Activated B cell treated with CpG ODN at 0.5 μM for 24 hours (primary cell): ENCODE results near the gene CTNNBL1. TPM values are rescaled to one million over a fixed set of nuclear protein-coding genes. Genes with fewer than 3 reads are reported as not detected.

Experiments used
- ATAC-seq: fragments of 200-7000 bp; cut with Tn5 transposase; one replicate; pipeline ENCODE4 v1.10.0; 2021; ENCODE audit warnings: low read depth, mild to moderate bottlenecking, moderate library complexity
- CTCF ChIA-PET: fragments of 350-600 bp; sonication (Branson Sonifier 250); formaldehyde crosslinking; loops from one replicate; lab custom pipeline; 2021; ENCODE audit warnings: antibody characterized with exemption; lab: Charles Lee
- POLR2A ChIA-PET: fragments of 350-600 bp; sonication (Branson Sonifier 250); formaldehyde crosslinking; loops from one replicate; lab custom pipeline; 2021; ENCODE audit warnings: antibody characterized with exemption; lab: Charles Lee
- DNase-seq: peaks from one replicate; pipeline ENCODE4 v3.0.0; 2022
- H3K27ac Mint-ChIP-seq: one replicate; pipeline ENCODE4 v1.8.0; 2020; ENCODE audit warnings: mixed read lengths
- H3K27me3 Mint-ChIP-seq: one replicate; pipeline ENCODE4 v1.8.0; 2021; ENCODE audit warnings: mixed read lengths
- H3K36me3 Mint-ChIP-seq: one replicate; pipeline ENCODE4 v1.8.0; 2021; ENCODE audit warnings: low read depth, mixed read lengths
- H3K4me1 Mint-ChIP-seq: one replicate; pipeline ENCODE4 v1.8.0; 2021; ENCODE audit warnings: mixed read lengths
- H3K4me3 Mint-ChIP-seq: one replicate; pipeline ENCODE4 v1.8.0; 2020; ENCODE audit warnings: mild to moderate bottlenecking, mixed read lengths
- H3K9me3 Mint-ChIP-seq: one replicate; pipeline ENCODE4 v1.8.0; 2020; ENCODE audit warnings: mixed read lengths
- CTCF ChIP-seq: fragments of 200-600 bp; IDR thresholded peaks from one replicate; pipeline ENCODE4 v1.8.0; 2022; ENCODE audit warnings: antibody characterized with exemption, mild to moderate bottlenecking
- intact Hi-C: fragments of 100-400 bp; cut with micrococcal nuclease; formaldehyde crosslinking; loops from one replicate; pipeline ENCODE4 v1.15.1; 2024
- total RNA-seq: library from RNA; stranded (reverse); gene quantifications from 2 replicates; pipeline ENCODE4 v1.2.3, GENCODE V29; 2022

CTNNBL1 gene
- total RNA-seq, 1 donor from 2014 or later = 102 TPM

GRCh38 chr20:37878835-37879599 is 185.2 kb downstream of the CTNNBL1 start:
- no peak for TF ChIP-seq CTCF
- intact Hi-C loops = no loop called here

DNA sequence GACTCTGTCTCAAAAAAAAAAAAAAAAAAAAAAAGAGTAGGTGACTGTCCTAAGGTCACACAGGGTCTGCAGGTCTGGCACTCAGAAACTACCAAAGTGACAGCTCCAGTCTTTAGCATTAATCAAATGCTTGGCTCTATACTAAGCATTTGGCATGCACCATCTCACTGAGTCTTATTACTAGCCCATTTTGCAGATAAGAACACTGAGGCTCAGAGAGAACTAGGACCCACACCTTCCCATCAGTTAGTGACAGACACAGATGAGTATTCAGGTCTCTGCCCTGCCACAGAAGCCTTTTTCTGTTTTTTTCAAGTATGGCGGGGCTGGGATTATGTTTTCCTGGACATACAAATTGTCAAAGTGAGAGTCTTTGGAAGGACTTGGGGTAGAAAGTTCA is 186.0 kb downstream of the CTNNBL1 start:
- Mint-ChIP-seq H3K27me3 (no peaks in the 10 kb centered on the region), H3K9me3 (no peaks in the 10 kb centered on the region), H3K36me3 (no peaks in the 10 kb centered on the region), H3K4me3 (no peak overlapping the region), H3K27ac (no peak overlapping the region), H3K4me1 (no peaks in the 10 kb centered on the region)
- DNase-seq = no peak
- no peak for ATAC-seq
- ChIA-PET POLR2A (no interaction called here), CTCF (no interaction called here)
- no peak for TF ChIP-seq CTCF
- intact Hi-C loops = no loop called here

More at GRCh38 chr20:37878835-37879599, 185.2 kb downstream of the CTNNBL1 start:
- peaks cover 7% of the 10 kb centered on the region for H3K36me3 Mint-ChIP-seq
- H3K4me3 Mint-ChIP-seq = no peak overlapping the region
- POLR2A ChIA-PET = no interaction called here
- no peak for DNase-seq
- no peak for ATAC-seq
- H3K27ac Mint-ChIP-seq = no peak overlapping the region
- CTCF ChIA-PET = no interaction called here
- no peaks in the 10 kb centered on the region for H3K27me3 Mint-ChIP-seq
- H3K9me3 Mint-ChIP-seq = no peaks in the 10 kb centered on the region
- no peaks in the 10 kb centered on the region for H3K4me1 Mint-ChIP-seq

DNA sequence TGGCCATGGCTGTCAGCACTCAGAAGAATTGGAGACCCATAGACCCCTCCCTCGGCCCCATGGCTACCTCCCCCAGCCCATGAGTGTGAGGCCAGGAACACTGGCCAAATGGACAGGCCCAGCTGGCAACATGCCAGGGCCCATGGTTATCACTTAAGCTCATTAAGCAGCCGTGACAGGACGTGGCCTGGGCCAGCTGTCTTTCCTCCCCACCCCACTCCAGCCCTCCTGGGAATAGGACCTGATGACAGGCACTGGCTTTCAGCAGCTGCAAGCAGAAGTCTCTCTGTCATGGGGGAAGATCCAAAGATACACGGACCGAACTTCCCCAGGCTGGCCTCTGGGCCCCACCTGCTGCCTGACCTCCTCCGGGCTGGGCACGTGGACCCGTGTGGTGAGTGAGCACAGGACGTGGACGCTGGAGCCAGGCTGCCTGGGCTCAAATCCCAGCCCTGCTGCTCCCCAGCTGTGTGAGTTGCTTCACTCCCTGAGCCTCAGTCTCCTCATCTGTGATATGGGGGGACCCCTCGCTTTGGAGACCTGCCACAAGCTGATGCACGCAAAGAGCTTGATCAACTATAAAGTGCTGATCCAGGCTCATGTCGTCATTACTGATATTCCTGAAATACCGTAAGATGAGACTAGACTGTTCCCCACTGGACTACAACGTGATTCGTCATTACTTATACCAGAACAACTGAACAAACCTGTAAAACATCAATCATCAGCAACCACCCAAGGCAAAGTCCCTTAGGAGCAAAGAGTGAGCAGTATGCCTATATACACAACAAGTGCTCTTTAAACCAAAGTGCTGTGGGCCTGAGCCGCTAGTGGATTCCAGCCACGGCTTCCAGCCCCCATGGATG is 187.1 kb downstream of the CTNNBL1 start:
- POLR2A ChIA-PET = no interaction called here
- CTCF ChIA-PET = no interaction called here
- intact Hi-C loops = no loop called here
- Mint-ChIP-seq H3K27me3 (no peaks in the 10 kb centered on the region), H3K27ac (no peak overlapping the region), H3K9me3 (no peaks in the 10 kb centered on the region), H3K4me3 (no peak overlapping the region), H3K4me1 (no peaks in the 10 kb centered on the region), H3K36me3 (no peaks in the 10 kb centered on the region)
- no peak for DNase-seq
- no peak for ATAC-seq
- no peak for TF ChIP-seq CTCF

DNA sequence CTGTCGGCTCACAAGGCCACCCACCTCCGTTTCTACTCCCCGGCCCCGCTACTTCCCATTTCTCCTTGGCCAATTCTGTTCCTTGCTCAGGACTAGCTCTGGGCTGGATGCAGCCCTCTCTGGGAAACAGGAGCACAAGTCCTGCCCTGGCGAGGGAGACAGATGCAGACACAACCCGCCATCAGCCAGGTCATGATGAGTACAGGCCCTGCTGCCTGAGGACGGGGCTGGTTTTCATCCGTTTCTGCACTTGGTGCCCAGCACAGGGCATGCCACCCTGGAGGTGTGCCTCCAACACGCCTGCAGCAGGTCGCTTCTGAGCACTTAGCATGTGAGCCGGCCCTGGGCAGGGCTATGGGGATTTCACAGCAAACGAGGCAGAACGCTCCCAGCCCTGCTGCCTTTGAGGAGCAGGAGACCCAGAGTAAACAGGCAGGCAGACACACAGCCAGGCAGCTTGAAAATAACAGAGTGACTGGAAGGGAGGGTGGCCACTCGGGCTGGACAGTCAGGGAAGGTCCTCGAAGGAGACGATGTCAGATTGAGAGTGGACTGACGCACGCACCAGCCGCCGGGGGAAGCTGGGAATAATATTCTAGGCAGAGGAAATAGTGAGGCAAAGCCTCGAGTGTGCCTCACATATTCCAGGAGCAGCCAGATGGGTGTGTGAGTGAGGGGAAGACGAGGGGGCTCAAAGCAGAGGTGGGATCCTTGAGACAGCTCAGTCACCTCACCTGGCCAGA is 187.9 kb downstream of the CTNNBL1 start:
- H3K27me3 Mint-ChIP-seq = no peaks in the 10 kb centered on the region
- H3K9me3 Mint-ChIP-seq = no peaks in the 10 kb centered on the region
- no peaks in the 10 kb centered on the region for H3K4me1 Mint-ChIP-seq
- DNase-seq (no peak), ATAC-seq (no peak)
- ChIA-PET CTCF (no interaction called here), POLR2A (no interaction called here)
- H3K4me3 Mint-ChIP-seq = no peak overlapping the region
- H3K27ac Mint-ChIP-seq = no peak overlapping the region
- H3K36me3 Mint-ChIP-seq = no peaks in the 10 kb centered on the region
- intact Hi-C loops = no loop called here
- TF ChIP-seq CTCF = no peak
